ENCODE measurements around the gene COL6A2.

Gene COL6A2

DNA sequence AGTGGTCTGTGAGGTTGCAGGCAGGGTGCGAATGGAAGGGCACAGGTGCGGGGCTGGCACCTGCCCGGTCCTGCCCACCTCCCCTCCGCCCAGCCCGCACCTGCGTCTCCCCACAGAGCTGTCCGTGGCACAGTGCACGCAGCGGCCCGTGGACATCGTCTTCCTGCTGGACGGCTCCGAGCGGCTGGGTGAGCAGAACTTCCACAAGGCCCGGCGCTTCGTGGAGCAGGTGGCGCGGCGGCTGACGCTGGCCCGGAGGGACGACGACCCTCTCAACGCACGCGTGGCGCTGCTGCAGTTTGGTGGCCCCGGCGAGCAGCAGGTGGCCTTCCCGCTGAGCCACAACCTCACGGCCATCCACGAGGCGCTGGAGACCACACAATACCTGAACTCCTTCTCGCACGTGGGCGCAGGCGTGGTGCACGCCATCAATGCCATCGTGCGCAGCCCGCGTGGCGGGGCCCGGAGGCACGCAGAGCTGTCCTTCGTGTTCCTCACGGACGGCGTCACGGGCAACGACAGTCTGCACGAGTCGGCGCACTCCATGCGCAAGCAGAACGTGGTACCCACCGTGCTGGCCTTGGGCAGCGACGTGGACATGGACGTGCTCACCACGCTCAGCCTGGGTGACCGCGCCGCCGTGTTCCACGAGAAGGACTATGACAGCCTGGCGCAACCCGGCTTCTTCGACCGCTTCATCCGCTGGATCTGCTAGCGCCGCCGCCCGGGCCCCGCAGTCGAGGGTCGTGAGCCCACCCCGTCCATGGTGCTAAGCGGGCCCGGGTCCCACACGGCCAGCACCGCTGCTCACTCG lies 34.1 kb downstream of the COL6A2 start:
- TF ChIP-seq EGR1 (IDR thresholded peaks at IDR 0.05) (no peak), CEBPB (IDR thresholded peaks at IDR 0.05) (no peak), TEAD4 (IDR thresholded peaks at IDR 0.05) (no peak), EP300 (IDR thresholded peaks at IDR 0.05; ENCODE audit: borderline replicate concordance) (no peak)

- TF ChIP-seq TAF1 (IDR thresholded peaks at IDR 0.05; ENCODE audit: low read depth) (no peak), YY1 (IDR thresholded peaks at IDR 0.05; ENCODE audit: low read depth) (no peak), NFIC (IDR thresholded peaks at IDR 0.05) (no peak), REST (IDR thresholded peaks at IDR 0.05; ENCODE audit: low read depth) (no peak), USF1 (IDR thresholded peaks at IDR 0.05) (no peak), TCF12 (IDR thresholded peaks at IDR 0.05; ENCODE audit: low read depth) (no peak), CREB1 (IDR thresholded peaks at IDR 0.05; ENCODE audit: low read depth) (no peak), MAX (IDR thresholded peaks at IDR 0.05) (no peak), ZBTB7A (IDR thresholded peaks at IDR 0.05; ENCODE audit: low read depth) (no peak), CEBPB (IDR thresholded peaks at IDR 0.05) (no peak), RAD21 (IDR thresholded peaks at IDR 0.05; ENCODE audit: low read depth) (no peak), EP300 (IDR thresholded peaks at IDR 0.05; ENCODE audit: borderline replicate concordance) (no peak), FOXM1 (IDR thresholded peaks at IDR 0.05; ENCODE audit: borderline replicate concordance, low read depth) (no peak), TEAD4 (IDR thresholded peaks at IDR 0.05) (no peak), EGR1 (IDR thresholded peaks at IDR 0.05) (no peak)
These were observed 38.0 kb downstream of the COL6A2 start for GRCh38 chr21:46135782-46136395.

GRCh38 chr21:46136739-46137349 lies 38.9 kb downstream of the COL6A2 start:
- TF ChIP-seq TCF12 (IDR thresholded peaks at IDR 0.05; ENCODE audit: low read depth) (no peak), RAD21 (IDR thresholded peaks at IDR 0.05; ENCODE audit: low read depth) (no peak), CEBPB (IDR thresholded peaks at IDR 0.05) (no peak), EP300 (IDR thresholded peaks at IDR 0.05; ENCODE audit: borderline replicate concordance) (no peak), FOXM1 (IDR thresholded peaks at IDR 0.05; ENCODE audit: borderline replicate concordance, low read depth) (no peak), REST (IDR thresholded peaks at IDR 0.05; ENCODE audit: low read depth) (no peak), CREB1 (IDR thresholded peaks at IDR 0.05; ENCODE audit: low read depth) (no peak), EGR1 (IDR thresholded peaks at IDR 0.05) (no peak), USF1 (IDR thresholded peaks at IDR 0.05) (no peak), MAX (IDR thresholded peaks at IDR 0.05) (no peak), TEAD4 (IDR thresholded peaks at IDR 0.05) (no peak)

DNA sequence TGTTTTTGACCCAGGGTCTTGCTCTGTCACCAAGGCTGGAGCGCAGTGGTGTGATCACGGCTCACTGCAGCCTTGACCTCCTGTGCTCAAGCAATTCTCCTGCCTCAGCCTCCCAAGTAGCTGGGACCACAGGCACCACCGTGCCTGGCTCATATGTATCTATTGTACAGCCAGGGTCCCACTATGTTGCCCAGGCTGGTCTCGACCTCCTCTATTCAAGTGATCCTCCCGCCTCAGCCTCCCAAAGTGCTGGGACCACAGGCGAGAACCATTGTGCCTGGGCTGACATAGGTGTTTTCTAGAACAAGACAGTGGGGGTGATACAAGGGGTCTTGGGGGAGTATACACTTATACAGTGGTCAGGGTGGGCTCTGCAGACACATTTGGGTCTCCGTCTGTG lies 40.0 kb downstream of the COL6A2 start:
- TF ChIP-seq CREB1 (IDR thresholded peaks at IDR 0.05; ENCODE audit: low read depth): no peak
- TF ChIP-seq REST (IDR thresholded peaks at IDR 0.05; ENCODE audit: low read depth): no peak
- no peak for TF ChIP-seq EGR1 (IDR thresholded peaks at IDR 0.05)
- TF ChIP-seq YY1 (IDR thresholded peaks at IDR 0.05; ENCODE audit: low read depth): no peak
- no peak for TF ChIP-seq MAX (IDR thresholded peaks at IDR 0.05)
- TF ChIP-seq CEBPB (IDR thresholded peaks at IDR 0.05): no peak
- no peak for TF ChIP-seq ZBTB7A (IDR thresholded peaks at IDR 0.05; ENCODE audit: low read depth)
- TF ChIP-seq RAD21 (IDR thresholded peaks at IDR 0.05; ENCODE audit: low read depth): no peak
- TF ChIP-seq TCF12 (IDR thresholded peaks at IDR 0.05; ENCODE audit: low read depth): no peak
- no peak for TF ChIP-seq NFIC (IDR thresholded peaks at IDR 0.05)
- TF ChIP-seq USF1 (IDR thresholded peaks at IDR 0.05): no peak
- no peak for TF ChIP-seq TAF1 (IDR thresholded peaks at IDR 0.05; ENCODE audit: low read depth)
- no peak for TF ChIP-seq FOXM1 (IDR thresholded peaks at IDR 0.05; ENCODE audit: borderline replicate concordance, low read depth)
- no peak for TF ChIP-seq TEAD4 (IDR thresholded peaks at IDR 0.05)
- no peak for TF ChIP-seq EP300 (IDR thresholded peaks at IDR 0.05; ENCODE audit: borderline replicate concordance)

All from Ishikawa (cell line).